Thyroid gland (tissue), 4 donors: ENCODE results near the gene NR2C2.

ENCODE experiments used
- CTCF ChIP-seq, 6 experiments: fragments of 200-600 bp in 3 of 6; fragments of 450-650 bp in 3 of 6; sonication (generic) in 3 of 6; IDR thresholded peaks; one replicate each; pipeline ENCODE4 v1.5.1; 2016 to 2019; ENCODE audit warnings: antibody characterized with exemption in 6 of 6, mild to moderate bottlenecking in 2 of 6, inconsistent platforms in 1 of 6, moderate library complexity in 1 of 6
- POLR2A ChIP-seq, 2 donors: fragments of 450-650 bp; IDR thresholded peaks; one replicate each; pipeline ENCODE4 v1.6.1; 2017; ENCODE audit warnings: antibody characterized with exemption in 2 of 2, mild to moderate bottlenecking in 2 of 2, moderate library complexity in 1 of 2

DNA sequence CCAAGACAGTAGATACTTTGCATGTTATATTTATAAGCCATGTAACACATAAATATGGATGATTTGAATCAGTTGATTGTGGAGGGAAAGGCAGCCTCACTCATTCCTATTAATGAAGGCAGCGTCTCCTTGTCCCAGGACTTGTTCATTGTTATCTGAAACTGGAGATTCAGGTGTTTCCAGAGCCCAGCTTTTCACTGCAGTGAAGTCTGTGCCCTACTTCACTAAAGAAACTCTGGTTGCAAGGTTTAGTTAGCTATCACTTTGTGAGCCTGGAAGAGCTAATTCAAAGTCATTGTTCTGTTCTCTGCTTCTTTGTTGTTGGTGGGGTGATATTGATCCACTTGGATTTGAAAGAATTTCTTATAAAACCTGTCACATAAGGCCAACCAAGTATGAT is 9.8 kb downstream of the NR2C2 start:
- no peak for TF ChIP-seq POLR2A (IDR thresholded peaks at IDR 0.05)
- TF ChIP-seq CTCF (IDR thresholded peaks at IDR 0.05): no peak
